ENCODE results near the gene MIEN1. TPM values are rescaled to one million over a fixed set of nuclear protein-coding genes. Genes with fewer than 3 reads are reported as not detected.
A peak's percentile ranks its signal among the peaks of the same experiment; 100 is the strongest.

The MIEN1 gene
- total and polyA plus RNA-seq, 2 of the 13 experiments (the other 11 are each of a cell fraction or from before 2014, with no cell fraction given) = 40.6 to 56.6 TPM

DNA sequence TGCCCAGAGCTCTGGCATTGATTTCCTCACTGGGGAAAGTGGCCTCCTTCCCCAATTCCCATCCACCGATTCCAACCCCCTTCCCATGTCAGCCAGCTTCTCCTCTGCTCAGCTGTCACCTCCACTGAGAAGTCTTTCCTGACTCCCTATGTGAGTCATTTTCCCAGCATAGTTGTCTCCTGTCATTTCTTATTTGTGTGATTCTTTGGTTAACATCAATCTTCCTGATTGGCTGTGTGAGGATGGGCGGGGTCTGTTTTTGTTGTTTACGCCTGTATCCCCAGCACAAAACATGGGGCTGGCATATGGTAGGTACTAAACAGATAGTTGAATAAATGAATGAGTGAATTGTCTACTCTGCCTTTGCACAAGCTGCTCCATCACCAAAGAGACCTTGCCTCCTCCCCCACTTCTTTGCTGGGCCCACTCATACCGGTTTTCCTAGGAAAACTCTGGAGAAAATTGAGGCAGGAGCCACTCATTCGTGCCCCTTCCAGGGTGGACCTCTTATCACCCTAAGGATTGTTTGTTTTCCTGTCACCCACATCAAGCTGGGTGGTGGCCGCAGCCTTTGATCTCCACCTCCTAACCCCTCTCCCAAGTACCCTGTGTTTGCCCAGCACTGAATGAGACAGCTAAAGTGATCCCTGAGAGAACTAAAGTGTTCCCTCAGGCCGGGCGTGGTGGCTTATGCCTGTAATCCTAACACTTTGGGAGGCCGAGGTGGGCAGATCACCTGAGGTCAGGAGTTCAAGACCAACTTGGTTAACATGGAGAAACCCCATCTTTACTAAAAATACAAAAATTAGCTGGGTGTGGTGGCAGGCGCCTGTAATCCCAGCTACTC is 6.2 kb upstream of the MIEN1 start (continued):
- TF ChIP-seq THAP11 (CRISPR knock-in tag; IDR thresholded peaks at IDR 0.05) (peak; percentile 66), NCOR1 (IDR thresholded peaks at IDR 0.05; ENCODE audit: borderline replicate concordance, low read length) (peak; percentile 55; the same call in 1 of the 2 replicates), BCL6 (CRISPR knock-in tag; IDR thresholded peaks at IDR 0.05) (peak; percentile 73), PPARG (CRISPR knock-in tag; conservative IDR thresholded peaks at IDR 0.05) (peak; percentile 79), FOXP1 (IDR thresholded peaks at IDR 0.05) (no peak), FOXP1 (CRISPR knock-in tag; IDR thresholded peaks at IDR 0.05) (peak; percentile 95), KDM3A (CRISPR knock-in tag; IDR thresholded peaks at IDR 0.05; ENCODE audit: low read depth) (peak; percentile 28; the same call in 1 of the 2 replicates), ZNF562 (CRISPR knock-in tag; IDR thresholded peaks at IDR 0.05; ENCODE audit: borderline replicate concordance) (no peak), ZNF350 (CRISPR knock-in tag; IDR thresholded peaks at IDR 0.05; ENCODE audit: borderline replicate concordance, low read depth) (peak; percentile 71; the same call in 1 of the 2 replicates), NR2F1 (CRISPR knock-in tag; IDR thresholded peaks at IDR 0.05) (peak; percentile 82 to 91), JUNB (CRISPR knock-in tag; IDR thresholded peaks at IDR 0.05; ENCODE audit: borderline replicate concordance) (no peak), NFYC (CRISPR knock-in tag; IDR thresholded peaks at IDR 0.05) (0 out of 2 replicates have a peak, but pooled peaks have one; percentile 20), CCDC6 (CRISPR knock-in tag; IDR thresholded peaks at IDR 0.05) (peak; percentile 67; the same call in 1 of the 2 replicates), ZNF547 (CRISPR knock-in tag; IDR thresholded peaks at IDR 0.05) (peak; percentile 77; the same call in 1 of the 2 replicates), DPF2 (CRISPR knock-in tag; IDR thresholded peaks at IDR 0.05; ENCODE audit: borderline replicate concordance, low read depth) (peak; percentile 43), ZBTB20 (CRISPR knock-in tag; IDR thresholded peaks at IDR 0.05; ENCODE audit: borderline replicate concordance, low read depth) (peak; percentile 56; the same call in 1 of the 2 replicates), RARA (CRISPR knock-in tag; IDR thresholded peaks at IDR 0.05) (peak; percentile 96)
- TF ChIP-seq, protein P1, sequence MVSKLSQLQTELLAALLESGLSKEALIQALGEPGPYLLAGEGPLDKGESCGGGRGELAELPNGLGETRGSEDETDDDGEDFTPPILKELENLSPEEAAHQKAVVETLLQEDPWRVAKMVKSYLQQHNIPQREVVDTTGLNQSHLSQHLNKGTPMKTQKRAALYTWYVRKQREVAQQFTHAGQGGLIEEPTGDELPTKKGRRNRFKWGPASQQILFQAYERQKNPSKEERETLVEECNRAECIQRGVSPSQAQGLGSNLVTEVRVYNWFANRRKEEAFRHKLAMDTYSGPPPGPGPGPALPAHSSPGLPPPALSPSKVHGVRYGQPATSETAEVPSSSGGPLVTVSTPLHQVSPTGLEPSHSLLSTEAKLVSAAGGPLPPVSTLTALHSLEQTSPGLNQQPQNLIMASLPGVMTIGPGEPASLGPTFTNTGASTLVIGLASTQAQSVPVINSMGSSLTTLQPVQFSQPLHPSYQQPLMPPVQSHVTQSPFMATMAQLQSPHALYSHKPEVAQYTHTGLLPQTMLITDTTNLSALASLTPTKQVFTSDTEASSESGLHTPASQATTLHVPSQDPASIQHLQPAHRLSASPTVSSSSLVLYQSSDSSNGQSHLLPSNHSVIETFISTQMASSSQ (IDR thresholded peaks at IDR 0.05; ENCODE audit: low read depth) = peak; percentile 76
- TF ChIP-seq, protein P1 (CRISPR knock-in tag; IDR thresholded peaks at IDR 0.05; ENCODE audit: borderline replicate concordance) = peak; percentile 51; the same call in 1 of the 2 replicates
- TF ChIP-seq, protein P2, sequence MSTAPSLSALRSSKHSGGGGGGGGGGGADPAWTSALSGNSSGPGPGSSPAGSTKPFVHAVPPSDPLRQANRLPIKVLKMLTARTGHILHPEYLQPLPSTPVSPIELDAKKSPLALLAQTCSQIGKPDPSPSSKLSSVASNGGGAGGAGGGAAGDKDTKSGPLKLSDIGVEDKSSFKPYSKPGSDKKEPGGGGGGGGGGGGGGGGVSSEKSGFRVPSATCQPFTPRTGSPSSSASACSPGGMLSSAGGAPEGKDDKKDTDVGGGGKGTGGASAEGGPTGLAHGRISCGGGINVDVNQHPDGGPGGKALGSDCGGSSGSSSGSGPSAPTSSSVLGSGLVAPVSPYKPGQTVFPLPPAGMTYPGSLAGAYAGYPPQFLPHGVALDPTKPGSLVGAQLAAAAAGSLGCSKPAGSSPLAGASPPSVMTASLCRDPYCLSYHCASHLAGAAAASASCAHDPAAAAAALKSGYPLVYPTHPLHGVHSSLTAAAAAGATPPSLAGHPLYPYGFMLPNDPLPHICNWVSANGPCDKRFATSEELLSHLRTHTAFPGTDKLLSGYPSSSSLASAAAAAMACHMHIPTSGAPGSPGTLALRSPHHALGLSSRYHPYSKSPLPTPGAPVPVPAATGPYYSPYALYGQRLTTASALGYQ (CRISPR knock-in tag; IDR thresholded peaks at IDR 0.05) = peak; percentile 96
- TF ChIP-seq, protein P3, sequence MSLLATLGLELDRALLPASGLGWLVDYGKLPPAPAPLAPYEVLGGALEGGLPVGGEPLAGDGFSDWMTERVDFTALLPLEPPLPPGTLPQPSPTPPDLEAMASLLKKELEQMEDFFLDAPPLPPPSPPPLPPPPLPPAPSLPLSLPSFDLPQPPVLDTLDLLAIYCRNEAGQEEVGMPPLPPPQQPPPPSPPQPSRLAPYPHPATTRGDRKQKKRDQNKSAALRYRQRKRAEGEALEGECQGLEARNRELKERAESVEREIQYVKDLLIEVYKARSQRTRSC (CRISPR knock-in tag; IDR thresholded peaks at IDR 0.05; ENCODE audit: low read depth) = no peak
- TF ChIP-seq, protein P4, sequence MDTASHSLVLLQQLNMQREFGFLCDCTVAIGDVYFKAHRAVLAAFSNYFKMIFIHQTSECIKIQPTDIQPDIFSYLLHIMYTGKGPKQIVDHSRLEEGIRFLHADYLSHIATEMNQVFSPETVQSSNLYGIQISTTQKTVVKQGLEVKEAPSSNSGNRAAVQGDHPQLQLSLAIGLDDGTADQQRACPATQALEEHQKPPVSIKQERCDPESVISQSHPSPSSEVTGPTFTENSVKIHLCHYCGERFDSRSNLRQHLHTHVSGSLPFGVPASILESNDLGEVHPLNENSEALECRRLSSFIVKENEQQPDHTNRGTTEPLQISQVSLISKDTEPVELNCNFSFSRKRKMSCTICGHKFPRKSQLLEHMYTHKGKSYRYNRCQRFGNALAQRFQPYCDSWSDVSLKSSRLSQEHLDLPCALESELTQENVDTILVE (CRISPR knock-in tag; IDR thresholded peaks at IDR 0.05) = peak; percentile 56; the same call in 1 of the 2 replicates

Measured in HepG2 (cell line).